Measurements from ENCODE around the gene NGFR.

NGFR gene

DNA sequence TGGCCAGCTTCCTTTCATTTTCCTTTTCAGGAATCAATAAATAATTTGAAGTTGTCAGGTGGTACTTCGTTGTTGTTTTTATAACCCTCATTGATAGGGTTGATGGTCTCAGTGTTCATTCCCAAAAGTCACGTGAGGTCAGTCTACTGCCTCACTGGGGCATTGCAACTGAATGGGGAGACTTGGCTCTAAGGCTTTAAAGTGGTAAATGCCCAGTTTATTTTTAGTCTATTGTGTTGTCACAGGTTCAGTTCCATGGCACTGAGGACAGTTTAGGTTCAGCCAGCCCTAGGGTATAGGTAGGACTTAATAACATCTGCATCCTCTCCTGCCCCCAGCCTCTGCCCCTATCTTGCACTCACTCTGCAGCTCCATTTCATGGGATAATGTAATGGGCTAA lies 33.5 kb upstream of the NGFR start:
- no peaks in the 10 kb centered on the region for H3K36me3 ChIP-seq (ENCODE audit: low read length)
- H3K27ac ChIP-seq (ENCODE audit: low read depth, low read length) = no peak overlapping the region
- no peaks in the 10 kb centered on the region for H3K9me2 ChIP-seq (replicated peaks; ENCODE audit: insufficient read depth, low read length)
- H3K4me2 ChIP-seq (ENCODE audit: low read depth, low read length, poor library complexity, severe bottlenecking) = no peak overlapping the region
- no peak for TF ChIP-seq EZH2phosphoT487 (conservative IDR thresholded peaks at IDR 0.05; ENCODE audit: low read length)
- TF ChIP-seq, protein P1, sequence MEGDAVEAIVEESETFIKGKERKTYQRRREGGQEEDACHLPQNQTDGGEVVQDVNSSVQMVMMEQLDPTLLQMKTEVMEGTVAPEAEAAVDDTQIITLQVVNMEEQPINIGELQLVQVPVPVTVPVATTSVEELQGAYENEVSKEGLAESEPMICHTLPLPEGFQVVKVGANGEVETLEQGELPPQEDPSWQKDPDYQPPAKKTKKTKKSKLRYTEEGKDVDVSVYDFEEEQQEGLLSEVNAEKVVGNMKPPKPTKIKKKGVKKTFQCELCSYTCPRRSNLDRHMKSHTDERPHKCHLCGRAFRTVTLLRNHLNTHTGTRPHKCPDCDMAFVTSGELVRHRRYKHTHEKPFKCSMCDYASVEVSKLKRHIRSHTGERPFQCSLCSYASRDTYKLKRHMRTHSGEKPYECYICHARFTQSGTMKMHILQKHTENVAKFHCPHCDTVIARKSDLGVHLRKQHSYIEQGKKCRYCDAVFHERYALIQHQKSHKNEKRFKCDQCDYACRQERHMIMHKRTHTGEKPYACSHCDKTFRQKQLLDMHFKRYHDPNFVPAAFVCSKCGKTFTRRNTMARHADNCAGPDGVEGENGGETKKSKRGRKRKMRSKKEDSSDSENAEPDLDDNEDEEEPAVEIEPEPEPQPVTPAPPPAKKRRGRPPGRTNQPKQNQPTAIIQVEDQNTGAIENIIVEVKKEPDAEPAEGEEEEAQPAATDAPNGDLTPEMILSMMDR (IDR thresholded peaks at IDR 0.05; ENCODE audit: insufficient read depth, low read length, poor library complexity, severe bottlenecking) = no peak
- no peaks in the 10 kb centered on the region for H3F3A ChIP-seq (ENCODE audit: insufficient read depth)
- no peaks in the 10 kb centered on the region for H3K79me2 ChIP-seq (ENCODE audit: insufficient read depth, low read length)
- no peak overlapping the region for H3K9ac ChIP-seq (ENCODE audit: low read length)
- no peaks in the 10 kb centered on the region for H3K27me3 ChIP-seq (ENCODE audit: low read length)
- no peak overlapping the region for H3K4me3 ChIP-seq (ENCODE audit: insufficient read depth, low read length, poor library complexity, severe bottlenecking)
- H2AFZ ChIP-seq (ENCODE audit: low read depth, low read length, severe bottlenecking) = no peak overlapping the region
- H3K9me3 ChIP-seq (ENCODE audit: insufficient read depth, low read length) = no peaks in the 10 kb centered on the region
- H4K20me1 ChIP-seq (ENCODE audit: low read depth, low read length) = no peaks in the 10 kb centered on the region

DNA sequence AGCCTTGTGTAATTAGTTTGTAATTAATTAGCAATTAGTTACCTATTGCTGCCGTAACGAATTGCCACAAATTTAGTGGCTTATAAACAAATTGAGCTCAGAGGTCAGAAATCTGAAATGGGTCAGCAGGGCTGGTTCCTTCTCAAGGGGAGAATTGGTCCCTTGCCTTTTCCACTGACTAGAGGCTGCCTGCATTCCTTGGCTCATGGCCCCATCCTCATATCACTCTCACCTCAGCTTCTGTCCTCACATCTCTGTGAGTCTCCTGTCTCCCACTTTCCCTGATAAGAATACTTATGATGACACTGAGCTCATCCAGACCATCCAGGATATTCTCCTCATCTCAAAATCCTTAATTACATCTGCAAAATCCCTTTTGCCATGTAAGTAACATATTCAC lies 31.0 kb upstream of the NGFR start:
- no peaks in the 10 kb centered on the region for H3K9me2 ChIP-seq (replicated peaks; ENCODE audit: insufficient read depth, low read length)
- no peaks in the 10 kb centered on the region for H3K79me2 ChIP-seq (ENCODE audit: insufficient read depth, low read length)
- no peak overlapping the region for H3K4me2 ChIP-seq (ENCODE audit: low read depth, low read length, poor library complexity, severe bottlenecking)
- no peak overlapping the region for H3K9ac ChIP-seq (ENCODE audit: low read length)
- H3K27me3 ChIP-seq (ENCODE audit: low read length) = no peaks in the 10 kb centered on the region
- no peaks in the 10 kb centered on the region for H3K36me3 ChIP-seq (ENCODE audit: low read length)
- no peak overlapping the region for H3K27ac ChIP-seq (ENCODE audit: low read depth, low read length)
- no peaks in the 10 kb centered on the region for H4K20me1 ChIP-seq (ENCODE audit: low read depth, low read length)
- H3K9me3 ChIP-seq (ENCODE audit: insufficient read depth, low read length) = no peaks in the 10 kb centered on the region
- no peaks in the 10 kb centered on the region for H3F3A ChIP-seq (ENCODE audit: insufficient read depth)
- TF ChIP-seq, protein P1 (IDR thresholded peaks at IDR 0.05; ENCODE audit: insufficient read depth, low read length, poor library complexity, severe bottlenecking) = no peak
- TF ChIP-seq EZH2phosphoT487 (conservative IDR thresholded peaks at IDR 0.05; ENCODE audit: low read length) = no peak
- H2AFZ ChIP-seq (ENCODE audit: low read depth, low read length, severe bottlenecking) = no peak overlapping the region
- H3K4me3 ChIP-seq (ENCODE audit: insufficient read depth, low read length, poor library complexity, severe bottlenecking) = no peak overlapping the region

DNA sequence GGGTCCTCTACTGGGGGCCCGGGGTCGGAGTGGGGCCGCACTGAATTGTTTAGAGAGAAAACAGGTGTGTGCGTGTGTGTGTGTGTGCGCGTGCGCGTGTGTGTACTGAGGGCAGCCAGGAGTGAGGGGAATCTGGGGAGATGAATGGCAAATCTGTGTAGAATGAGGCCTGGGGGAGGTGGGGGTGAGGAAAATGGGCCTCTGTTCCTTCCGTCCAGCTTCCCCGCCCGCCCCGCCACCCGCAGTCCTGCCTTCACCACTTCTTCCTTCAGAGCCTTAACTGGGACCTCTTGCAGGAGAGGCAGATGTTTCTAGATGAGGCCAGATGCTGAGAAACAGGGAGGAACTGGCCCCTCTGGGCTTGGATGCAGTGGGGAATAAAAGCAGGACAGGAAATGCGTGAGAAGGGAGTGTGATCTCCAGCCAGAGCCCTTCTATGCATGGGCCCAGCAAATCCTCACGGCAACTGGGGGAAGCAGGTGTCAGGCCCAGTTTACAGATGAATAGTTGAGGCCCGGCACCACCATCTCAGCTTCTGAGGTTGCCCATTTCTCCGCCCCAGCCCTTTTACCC lies 29.7 kb upstream of the NGFR start:
- Histone ChIP-seq H2AFZ (ENCODE audit: low read depth, low read length, severe bottlenecking) (no peak overlapping the region), H3K9ac (ENCODE audit: low read length) (no peak overlapping the region), H3K4me2 (ENCODE audit: low read depth, low read length, poor library complexity, severe bottlenecking) (no peak overlapping the region), H3K36me3 (ENCODE audit: low read length) (no peaks in the 10 kb centered on the region), H4K20me1 (ENCODE audit: low read depth, low read length) (no peaks in the 10 kb centered on the region), H3K9me2 (replicated peaks; ENCODE audit: insufficient read depth, low read length) (no peaks in the 10 kb centered on the region), H3K79me2 (ENCODE audit: insufficient read depth, low read length) (no peaks in the 10 kb centered on the region), H3K9me3 (ENCODE audit: insufficient read depth, low read length) (no peaks in the 10 kb centered on the region), H3K27me3 (ENCODE audit: low read length) (no peaks in the 10 kb centered on the region), H3K4me3 (ENCODE audit: insufficient read depth, low read length, poor library complexity, severe bottlenecking) (no peak overlapping the region), H3K27ac (ENCODE audit: low read depth, low read length) (no peak overlapping the region), H3F3A (ENCODE audit: insufficient read depth) (no peaks in the 10 kb centered on the region)
- TF ChIP-seq, protein P1 (IDR thresholded peaks at IDR 0.05; ENCODE audit: insufficient read depth, low read length, poor library complexity, severe bottlenecking) = no peak
- TF ChIP-seq EZH2phosphoT487 (conservative IDR thresholded peaks at IDR 0.05; ENCODE audit: low read length) = no peak
